Peyer's patch (tissue), 4 donors: ENCODE results near the gene ARAP3. TPM values are rescaled to one million over a fixed set of nuclear protein-coding genes. Genes with fewer than 3 reads are reported as not detected.
A peak's percentile ranks its signal among the peaks of the same experiment; 100 is the strongest.

Experiments used
- DNase-seq, 3 donors: peaks; one replicate each; pipeline ENCODE4 v3.0.0-alpha.2; 2017 to 2019
- H3K27ac ChIP-seq, 4 donors: fragments of 200-600 bp; sonication (generic); one replicate each; pipeline ENCODE4 v1.5.1; 2016 to 2019
- H3K27me3 ChIP-seq, 2 donors: fragments of 200-600 bp; sonication (generic); one replicate each; pipeline ENCODE4 v1.5.1; 2019
- H3K36me3 ChIP-seq, 3 donors: fragments of 200-600 bp; sonication (generic); one replicate each; pipeline ENCODE4 v1.5.1; 2016 to 2019
- H3K4me1 ChIP-seq, 4 donors: fragments of 200-600 bp; sonication (generic); one replicate each; pipeline ENCODE4 v1.5.1; 2016 to 2019
- H3K4me3 ChIP-seq, 4 donors: fragments of 200-600 bp; sonication (generic); 1 replicate in 3 of 4; 2 replicates in 1 of 4; pipeline ENCODE4 v1.5.1; 2016 to 2019; ENCODE audit warnings: mild to moderate bottlenecking in 1 of 4
- H3K9me3 ChIP-seq, 4 donors: fragments of 200-600 bp; sonication (generic); one replicate each; pipeline ENCODE4 v1.5.1; 2016 to 2019; ENCODE audit warnings: mild to moderate bottlenecking in 1 of 4
- CTCF ChIP-seq, 6 experiments: fragments of 450-650 bp in 4 of 6; fragments of 200-600 bp in 2 of 6; sonication (generic) in 1 of 6; IDR thresholded peaks; one replicate each; pipeline ENCODE4 v1.5.1; 2017 to 2019; ENCODE audit warnings: antibody characterized with exemption in 6 of 6, mild to moderate bottlenecking in 3 of 6, moderate library complexity in 1 of 6
- POLR2A ChIP-seq, 2 donors: fragments of 450-650 bp; IDR thresholded peaks; one replicate each; pipeline ENCODE4 v1.5.1; 2017; ENCODE audit warnings: antibody characterized with exemption in 2 of 2, mild to moderate bottlenecking in 2 of 2, moderate library complexity in 2 of 2
- total RNA-seq, 4 donors: library from RNA; depleted of rRNA; stranded (reverse); fragments of >200 nt; gene quantifications; one replicate each; pipeline ENCODE4 v1.1.0, GENCODE V29; 2016

The ARAP3 gene
- total RNA-seq, 4 donors from 2014 or later, result 1.1 to 13.2 (median 9.7) TPM

- Histone ChIP-seq H3K9me3 (no peaks in the 10 kb centered on the region), H3K4me1 (peaks cover 0 to 15% (median 8%) of the 10 kb centered on the region in 4 donors), H3K27ac (peak overlapping the region in 1 of 4 donors; percentile 10), H3K4me3 (peak overlapping the region; percentile 66 to 91 (median 76)), H3K27me3 (no peaks in the 10 kb centered on the region), H3K36me3 (no peaks in the 10 kb centered on the region)
- DNase-seq, result no peak
- TF ChIP-seq CTCF (IDR thresholded peaks at IDR 0.05) (no peak), POLR2A (IDR thresholded peaks at IDR 0.05) (no peak)
Measured at GRCh38 chr5:141635646-141636045, 46.4 kb downstream of the ARAP3 start.

GRCh38 chr5:141634720-141635119, 47.3 kb downstream of the ARAP3 start:
- peaks cover 0 to 4% (median 0%) of the 10 kb centered on the region in 3 donors for H3K36me3 ChIP-seq
- H3K27me3 ChIP-seq, result no peaks in the 10 kb centered on the region
- no peak for DNase-seq
- no peak overlapping the region for H3K27ac ChIP-seq
- TF ChIP-seq CTCF (IDR thresholded peaks at IDR 0.05), result no peak
- no peak for TF ChIP-seq POLR2A (IDR thresholded peaks at IDR 0.05)
- peaks cover 0 to 15% (median 8%) of the 10 kb centered on the region in 4 donors for H3K4me1 ChIP-seq
- H3K9me3 ChIP-seq, result no peaks in the 10 kb centered on the region
- no peak overlapping the region for H3K4me3 ChIP-seq

- Histone ChIP-seq H3K4me3 (no peak overlapping the region), H3K9me3 (no peaks in the 10 kb centered on the region), H3K27ac (no peak overlapping the region), H3K27me3 (no peaks in the 10 kb centered on the region), H3K4me1 (peaks cover 0 to 15% (median 8%) of the 10 kb centered on the region in 4 donors), H3K36me3 (peaks cover 0 to 11% (median 0%) of the 10 kb centered on the region in 3 donors)
- no peak for DNase-seq
- TF ChIP-seq POLR2A (IDR thresholded peaks at IDR 0.05) (no peak), CTCF (IDR thresholded peaks at IDR 0.05) (no peak)
Measured at GRCh38 chr5:141633871-141634561, 48.0 kb downstream of the ARAP3 start.

GRCh38 chr5:141632650-141633049, 49.4 kb downstream of the ARAP3 start:
- TF ChIP-seq CTCF (IDR thresholded peaks at IDR 0.05) (no peak), POLR2A (IDR thresholded peaks at IDR 0.05) (no peak)
- DNase-seq, result no peak
- no peaks in the 10 kb centered on the region for H3K9me3 ChIP-seq

GRCh38 chr5:141630570-141631140, 51.4 kb downstream of the ARAP3 start:
- Histone ChIP-seq H3K9me3 (no peaks in the 10 kb centered on the region), H3K4me1 (peaks cover 0 to 11% (median 3%) of the 10 kb centered on the region in 4 donors), H3K27ac (no peak overlapping the region), H3K4me3 (no peak overlapping the region), H3K27me3 (no peaks in the 10 kb centered on the region), H3K36me3 (peaks cover 0 to 42% (median 0%) of the 10 kb centered on the region in 3 donors)
- no peak for DNase-seq
- TF ChIP-seq POLR2A (IDR thresholded peaks at IDR 0.05), result no peak
- no peak for TF ChIP-seq CTCF (IDR thresholded peaks at IDR 0.05)

More at GRCh38 chr5:141632650-141633049, 49.4 kb downstream of the ARAP3 start:
- no peak overlapping the region for H3K27ac ChIP-seq
- peaks cover 0 to 24% (median 0%) of the 10 kb centered on the region in 3 donors for H3K36me3 ChIP-seq
- H3K4me3 ChIP-seq, result no peak overlapping the region
- peaks cover 0 to 15% (median 8%) of the 10 kb centered on the region in 4 donors for H3K4me1 ChIP-seq
- H3K27me3 ChIP-seq, result no peaks in the 10 kb centered on the region
